NCI-H748 treated with DMSO at 0.1 percent for 48 hours (cell line): ENCODE results near the gene S100A10.
A peak's percentile ranks its signal among the peaks of the same experiment; 100 is the strongest.

Source experiments
- DNase-seq: peaks from one replicate; lab custom pipeline; 2025; lab: John Stamatoyannopoulos, UW

S100A10 gene

GRCh38 chr1:151935154-151935553, 58.5 kb downstream of the S100A10 start:
- DNase-seq: no peak

GRCh38 chr1:151934048-151934493, 59.6 kb downstream of the S100A10 start:
- peak; percentile 38 for DNase-seq
